Esophagus squamous epithelium (tissue), 5 donors: ENCODE results near the gene MAN1C1. TPM values are rescaled to one million over a fixed set of nuclear protein-coding genes. Genes with fewer than 3 reads are reported as not detected.

ENCODE experiments used
- DNase-seq: peaks from one replicate; lab custom pipeline; 2025; lab: John Stamatoyannopoulos, UW
- H3K27ac ChIP-seq, 4 donors: fragments of 200-600 bp; sonication (generic); one replicate each; pipeline ENCODE4 v1.5.1; 2016 to 2019; ENCODE audit warnings: mild to moderate bottlenecking in 1 of 4
- H3K27me3 ChIP-seq, 4 donors: fragments of 200-600 bp; sonication (generic); 1 replicate in 3 of 4; 2 replicates in 1 of 4; pipeline versions ENCODE4 v1.5.1 to v1.6.0; 2017 to 2021; ENCODE audit warnings: antibody characterized with exemption in 1 of 4
- H3K36me3 ChIP-seq, 3 donors: fragments of 200-600 bp; sonication (generic); one replicate each; pipeline ENCODE4 v1.5.1; 2016 to 2019
- H3K4me1 ChIP-seq, 3 donors: fragments of 200-600 bp; sonication (generic); one replicate each; pipeline ENCODE4 v1.5.1; 2017 to 2019
- H3K4me3 ChIP-seq, 4 donors: fragments of 200-600 bp; sonication (generic); 1 replicate in 3 of 4; 2 replicates in 1 of 4; pipeline ENCODE4 v1.5.1; 2016 to 2019; ENCODE audit warnings: mild to moderate bottlenecking in 2 of 4, moderate library complexity in 1 of 4
- H3K9me3 ChIP-seq, 3 donors: fragments of 200-600 bp; sonication (generic); one replicate each; pipeline ENCODE4 v1.5.1; 2016 to 2019
- POLR2A ChIP-seq, 4 donors: fragments of 450-650 bp; IDR thresholded peaks; one replicate each; pipeline ENCODE4 v1.6.1; 2017; ENCODE audit warnings: antibody characterized with exemption in 4 of 4, mild to moderate bottlenecking in 4 of 4, moderate library complexity in 3 of 4
- WGBS, 2 donors: methylation state at CpG; one replicate each; pipeline ENCODE4 v1.1.5; 2018; 5-methylcytosine and 5-hydroxymethylcytosine counted together
- intact Hi-C: fragments of 100-400 bp; cut with DNase I; formaldehyde crosslinking; loops from one replicate; pipeline ENCODE4 v1.15.0; 2022
- total RNA-seq, 4 donors: library from RNA; depleted of rRNA; stranded (reverse); fragments of >200 nt; gene quantifications; one replicate each; pipeline ENCODE4 v1.1.0, GENCODE V29; 2016
- TF ChIP-seq, protein P1 (sequence below), 6 experiments: fragments of 450-650 bp in 4 of 6; fragments of 200-600 bp in 2 of 6; sonication (generic) in 2 of 6; IDR thresholded peaks; one replicate each; pipeline ENCODE4 v1.5.1; 2016 to 2019; ENCODE audit warnings: antibody characterized with exemption in 6 of 6, mild to moderate bottlenecking in 4 of 6, moderate library complexity in 4 of 6
- donor health status: DM: yes; HTN: yes; CAD: no.

Gene MAN1C1
- total RNA-seq, 4 donors from 2014 or later: 0.91 to 7.4 (median 3.8) TPM

DNA sequence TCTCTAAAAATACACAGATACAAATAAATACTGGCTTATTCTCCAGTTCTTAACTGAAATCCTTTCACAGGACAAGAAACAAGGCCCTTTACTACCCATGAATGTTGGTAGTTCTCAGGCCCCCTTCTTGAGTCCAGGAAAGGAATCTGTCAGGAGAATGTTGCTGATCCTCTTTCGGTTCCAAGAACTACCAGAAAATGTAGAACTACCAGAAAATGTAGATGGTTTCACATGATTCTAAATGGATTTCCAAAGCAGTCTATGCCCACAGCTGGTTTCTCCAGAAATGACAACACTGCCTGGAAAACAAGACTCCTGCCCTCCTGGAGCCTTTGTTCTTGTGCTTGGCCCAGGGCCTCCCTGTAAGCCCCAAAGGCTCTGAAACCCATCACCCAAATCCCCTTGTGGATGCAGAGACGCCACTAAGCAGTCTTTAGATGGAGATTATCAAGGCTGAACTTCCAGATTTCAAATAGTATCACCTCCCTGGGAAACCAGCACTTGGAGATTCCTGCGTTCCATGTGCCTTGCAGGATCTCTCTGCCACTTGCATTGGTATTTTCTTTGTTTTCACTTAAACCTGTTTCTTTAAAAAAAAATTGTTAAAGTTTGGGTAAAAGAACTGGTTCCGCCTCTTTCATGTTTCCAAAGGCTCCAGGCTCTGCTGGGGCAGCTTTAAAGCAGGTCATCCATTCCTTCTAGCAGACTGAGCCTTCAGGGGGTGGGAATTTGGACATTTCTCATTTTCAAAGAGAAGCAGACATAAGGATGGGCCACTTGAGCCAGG lies 53.4 kb downstream of the MAN1C1 start:
- Histone ChIP-seq H3K9me3 (no peaks in the 10 kb centered on the region), H3K27me3 (no peaks in the 10 kb centered on the region), H3K4me3 (no peak overlapping the region), H3K36me3 (no peaks in the 10 kb centered on the region), H3K27ac (no peak overlapping the region), H3K4me1 (peaks cover 0 to 5% (median 4%) of the 10 kb centered on the region in 3 donors)
- DNase-seq: no peak
- intact Hi-C loops: no loop called here
- WGBS, 2 donors: 70 to 77% methylated on average over 4 of the region's 4 CpGs
- TF ChIP-seq, protein P1, sequence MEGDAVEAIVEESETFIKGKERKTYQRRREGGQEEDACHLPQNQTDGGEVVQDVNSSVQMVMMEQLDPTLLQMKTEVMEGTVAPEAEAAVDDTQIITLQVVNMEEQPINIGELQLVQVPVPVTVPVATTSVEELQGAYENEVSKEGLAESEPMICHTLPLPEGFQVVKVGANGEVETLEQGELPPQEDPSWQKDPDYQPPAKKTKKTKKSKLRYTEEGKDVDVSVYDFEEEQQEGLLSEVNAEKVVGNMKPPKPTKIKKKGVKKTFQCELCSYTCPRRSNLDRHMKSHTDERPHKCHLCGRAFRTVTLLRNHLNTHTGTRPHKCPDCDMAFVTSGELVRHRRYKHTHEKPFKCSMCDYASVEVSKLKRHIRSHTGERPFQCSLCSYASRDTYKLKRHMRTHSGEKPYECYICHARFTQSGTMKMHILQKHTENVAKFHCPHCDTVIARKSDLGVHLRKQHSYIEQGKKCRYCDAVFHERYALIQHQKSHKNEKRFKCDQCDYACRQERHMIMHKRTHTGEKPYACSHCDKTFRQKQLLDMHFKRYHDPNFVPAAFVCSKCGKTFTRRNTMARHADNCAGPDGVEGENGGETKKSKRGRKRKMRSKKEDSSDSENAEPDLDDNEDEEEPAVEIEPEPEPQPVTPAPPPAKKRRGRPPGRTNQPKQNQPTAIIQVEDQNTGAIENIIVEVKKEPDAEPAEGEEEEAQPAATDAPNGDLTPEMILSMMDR (IDR thresholded peaks at IDR 0.05): no peak

DNA sequence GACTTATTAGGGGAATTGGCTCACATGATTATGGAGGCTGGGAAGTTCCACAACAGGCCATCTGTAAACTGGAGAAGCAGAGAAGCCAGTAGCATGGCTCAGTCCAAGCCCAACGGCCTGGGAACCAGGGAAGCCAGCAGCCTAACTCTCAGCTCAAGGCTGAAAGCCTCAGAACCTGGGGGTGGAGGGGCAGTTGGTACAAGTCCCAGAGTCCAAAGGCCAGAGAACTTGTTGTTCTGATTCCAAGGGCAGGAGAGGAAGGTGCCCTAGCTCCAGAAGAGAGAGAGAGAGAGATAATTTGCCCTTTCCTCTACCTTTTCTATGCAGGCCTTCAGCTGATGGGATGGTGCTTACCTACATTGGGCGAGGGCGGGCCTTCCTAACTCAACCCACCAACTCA lies 55.3 kb downstream of the MAN1C1 start:
- 87 to 91% methylated on average over 3 of the region's 3 CpGs for WGBS, 2 donors
- DNase-seq: no peak
- intact Hi-C loops: no loop called here

DNA sequence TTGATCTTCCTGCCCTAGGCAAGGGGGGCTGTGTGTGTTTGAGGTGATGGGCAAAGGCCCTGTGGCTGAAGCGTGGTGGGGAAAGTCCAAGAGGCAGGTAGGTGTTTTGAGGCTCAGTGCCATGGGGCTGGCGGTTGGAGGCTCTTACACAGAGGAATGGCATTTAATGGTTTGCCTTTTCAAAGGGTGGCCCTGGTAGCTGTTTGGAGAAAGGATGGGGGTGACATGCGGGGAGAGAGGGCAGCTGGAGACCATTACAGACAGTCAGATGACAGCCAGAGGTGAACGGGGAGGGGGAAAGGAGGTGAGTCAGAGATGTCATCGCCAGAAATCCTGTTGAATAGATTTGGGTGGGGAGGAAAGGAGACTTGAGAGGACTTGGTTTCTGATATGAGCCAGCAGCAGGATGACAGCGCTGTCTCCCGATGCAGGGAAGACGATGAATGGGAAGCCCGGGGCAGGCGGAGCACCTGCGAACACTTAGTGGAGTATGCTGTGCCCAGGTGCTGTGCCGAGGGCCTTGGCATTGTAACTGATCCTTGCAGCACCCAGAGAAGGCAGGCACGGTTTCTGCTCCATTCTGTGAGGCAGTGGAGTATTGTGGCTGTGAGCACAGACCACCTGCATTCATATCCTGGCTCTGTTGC lies 56.3 kb downstream of the MAN1C1 start:
- H3K9me3 ChIP-seq: no peaks in the 10 kb centered on the region

More for the DNA sequence above, 55.3 kb downstream of the MAN1C1 start:
- H3K4me3 ChIP-seq: no peak overlapping the region
- H3K9me3 ChIP-seq: no peaks in the 10 kb centered on the region
- no peaks in the 10 kb centered on the region for H3K27me3 ChIP-seq
- H3K27ac ChIP-seq: no peak overlapping the region
- TF ChIP-seq, protein P1 (IDR thresholded peaks at IDR 0.05): no peak
- no peak for TF ChIP-seq POLR2A (IDR thresholded peaks at IDR 0.05)
- H3K4me1 ChIP-seq: peaks cover 0 to 20% (median 13%) of the 10 kb centered on the region in 3 donors
- no peaks in the 10 kb centered on the region for H3K36me3 ChIP-seq

DNA sequence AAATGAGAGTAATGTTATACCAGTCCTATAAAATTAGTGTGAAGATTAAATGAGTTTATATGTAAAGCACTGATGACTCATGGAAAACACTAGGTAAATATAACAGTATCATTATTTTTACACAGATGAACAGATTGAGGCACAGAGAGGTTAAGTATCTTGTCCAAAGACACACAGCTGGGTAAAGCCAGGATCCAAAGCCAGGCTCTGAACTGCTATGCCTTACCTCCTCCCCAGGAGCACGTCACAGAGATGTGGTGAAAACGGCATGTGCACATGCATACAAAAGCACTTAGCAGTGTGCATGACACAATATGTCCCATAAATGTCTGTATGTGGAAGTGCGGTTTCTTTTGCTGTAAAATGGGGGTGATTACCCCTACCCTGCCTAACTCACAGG lies 56.9 kb downstream of the MAN1C1 start:
- TF ChIP-seq, protein P1 (IDR thresholded peaks at IDR 0.05): no peak
- no peak for TF ChIP-seq POLR2A (IDR thresholded peaks at IDR 0.05)
- intact Hi-C loops: no loop called here
- no peaks in the 10 kb centered on the region for H3K27me3 ChIP-seq
- WGBS, 2 donors: 88 to 90% methylated on average over 3 of the region's 3 CpGs
- H3K4me1 ChIP-seq: peaks cover 0 to 22% (median 13%) of the 10 kb centered on the region in 3 donors
- DNase-seq: no peak
- no peaks in the 10 kb centered on the region for H3K9me3 ChIP-seq
- H3K27ac ChIP-seq: no peak overlapping the region
- H3K36me3 ChIP-seq: no peaks in the 10 kb centered on the region
- H3K4me3 ChIP-seq: no peak overlapping the region

More for the DNA sequence above, 56.3 kb downstream of the MAN1C1 start:
- TF ChIP-seq, protein P1 (IDR thresholded peaks at IDR 0.05): no peak
- no peak for TF ChIP-seq POLR2A (IDR thresholded peaks at IDR 0.05)
- peaks cover 0 to 22% (median 13%) of the 10 kb centered on the region in 3 donors for H3K4me1 ChIP-seq
- H3K36me3 ChIP-seq: no peaks in the 10 kb centered on the region
- no peaks in the 10 kb centered on the region for H3K27me3 ChIP-seq
- intact Hi-C loops: no loop called here
- no peak overlapping the region for H3K4me3 ChIP-seq
- no peak overlapping the region for H3K27ac ChIP-seq
- WGBS, 2 donors: 45 to 56% methylated on average over 13 of the region's 13 CpGs
- no peak for DNase-seq
